Measurements from ENCODE around the gene FAM222A.

GRCh38 chr12:109706747-109707469, 6.7 kb upstream of the FAM222A start:
- TF ChIP-seq CTCF (IDR thresholded peaks at IDR 0.05 in 2 of 3, conservative IDR thresholded peaks at IDR 0.05 in 1 of 3; ENCODE audit: borderline replicate concordance in 1 of 3, insufficient read depth in 1 of 3, low read depth in 2 of 3, low read length in 2 of 3) (no peak), POLR2A (IDR thresholded peaks at IDR 0.05; ENCODE audit: borderline replicate concordance, extremely low read depth, insufficient read depth, insufficient read length) (no peak), RAD21 (IDR thresholded peaks at IDR 0.05; ENCODE audit: low read depth) (no peak), YY1 (IDR thresholded peaks at IDR 0.05; ENCODE audit: extremely low read depth, insufficient replicate concordance, low read depth, low read length) (no peak), REST (IDR thresholded peaks at IDR 0.05; ENCODE audit: low read depth) (no peak), TCF7L2 (IDR thresholded peaks at IDR 0.05; ENCODE audit: borderline replicate concordance, extremely low read depth, insufficient read depth, insufficient read length) (no peak), POLR2AphosphoS5 (IDR thresholded peaks at IDR 0.05; ENCODE audit: low read depth, low read length) (no peak), ELF1 (IDR thresholded peaks at IDR 0.05; ENCODE audit: borderline replicate concordance, low read depth) (no peak), EZH2 (IDR thresholded peaks at IDR 0.05) (no peak), EZH2phosphoT487 (IDR thresholded peaks at IDR 0.05; ENCODE audit: borderline replicate concordance) (no peak)
